Subcutaneous abdominal adipose tissue (tissue), 5 donors: ENCODE data around the gene HIKESHI.

Experiments used
- H3K27ac ChIP-seq: one replicate; pipeline ENCODE4 v1.7.0; 2013; ENCODE audit warnings: low read depth, mild to moderate bottlenecking, inconsistent platforms, low read length, moderate library complexity
- H3K27me3 ChIP-seq, 5 donors: one replicate each; pipeline ENCODE4 v1.7.0; 2013; ENCODE audit warnings: low read length in 5 of 5, inconsistent platforms in 1 of 5; ENCODE audit not compliant: control insufficient read depth in 5 of 5, insufficient read depth in 4 of 5
- H3K36me3 ChIP-seq, 5 donors: one replicate each; pipeline ENCODE4 v1.7.0; 2013; ENCODE audit warnings: low read length in 5 of 5; ENCODE audit not compliant: control insufficient read depth in 5 of 5, insufficient read depth in 5 of 5
- H3K4me1 ChIP-seq, 5 donors: one replicate each; pipeline ENCODE4 v1.7.0; 2013; ENCODE audit warnings: low read length in 5 of 5, mild to moderate bottlenecking in 3 of 5, moderate library complexity in 1 of 5; ENCODE audit not compliant: control insufficient read depth in 5 of 5, insufficient read depth in 5 of 5
- H3K4me3 ChIP-seq, 5 donors: one replicate each; pipeline ENCODE4 v1.7.0; 2013; ENCODE audit warnings: low read length in 5 of 5, low read depth in 1 of 5
- H3K9ac ChIP-seq, 5 donors: one replicate each; pipeline ENCODE4 v1.7.0; 2013; ENCODE audit warnings: low read length in 5 of 5, mild to moderate bottlenecking in 4 of 5, moderate library complexity in 3 of 5
- H3K9me3 ChIP-seq, 5 donors: one replicate each; pipeline ENCODE4 v1.7.0; 2013; ENCODE audit warnings: low read length in 5 of 5; ENCODE audit not compliant: control insufficient read depth in 5 of 5
- donor health status: healthy.
- donor health status: healthy.
- donor health status: healthy.
- donor health status: healthy.
- donor health status: healthy.

The HIKESHI gene

GRCh38 chr11:86370922-86371594 is 69.0 kb downstream of the HIKESHI start:
- Histone ChIP-seq H3K36me3 (no peaks in the 10 kb centered on the region), H3K9ac (no peak overlapping the region), H3K27ac (no peak overlapping the region), H3K4me3 (no peak overlapping the region), H3K27me3 (no peaks in the 10 kb centered on the region), H3K9me3 (peaks cover 0 to 4% (median 0%) of the 10 kb centered on the region in 5 donors), H3K4me1 (peaks cover 0 to 8% (median 7%) of the 10 kb centered on the region in 5 donors)

- H3K4me1 ChIP-seq = peaks cover 0 to 8% (median 7%) of the 10 kb centered on the region in 5 donors
- H3K27ac ChIP-seq = no peak overlapping the region
- H3K9ac ChIP-seq = no peak overlapping the region
- H3K4me3 ChIP-seq = no peak overlapping the region
- H3K9me3 ChIP-seq = peaks cover 0 to 4% (median 0%) of the 10 kb centered on the region in 5 donors
- no peaks in the 10 kb centered on the region for H3K36me3 ChIP-seq
- H3K27me3 ChIP-seq = no peaks in the 10 kb centered on the region
These were observed 70.0 kb downstream of the HIKESHI start for GRCh38 chr11:86372041-86372440.

GRCh38 chr11:86372586-86372985 is 70.5 kb downstream of the HIKESHI start:
- peaks cover 0 to 4% (median 0%) of the 10 kb centered on the region in 5 donors for H3K9me3 ChIP-seq
- H3K36me3 ChIP-seq = no peaks in the 10 kb centered on the region
- no peak overlapping the region for H3K4me3 ChIP-seq
- H3K9ac ChIP-seq = no peak overlapping the region
- no peak overlapping the region for H3K27ac ChIP-seq
- H3K4me1 ChIP-seq = peaks cover 0 to 8% (median 7%) of the 10 kb centered on the region in 5 donors
- H3K27me3 ChIP-seq = no peaks in the 10 kb centered on the region

- no peaks in the 10 kb centered on the region for H3K27me3 ChIP-seq
- peak overlapping the region; percentile 3 to 53 (median 41) for H3K4me3 ChIP-seq
- H3K27ac ChIP-seq = no peak overlapping the region
- H3K36me3 ChIP-seq = no peaks in the 10 kb centered on the region
- peaks cover 0 to 4% (median 0%) of the 10 kb centered on the region in 5 donors for H3K9me3 ChIP-seq
- H3K4me1 ChIP-seq = peaks cover 0 to 8% (median 7%) of the 10 kb centered on the region in 5 donors
- H3K9ac ChIP-seq = peak overlapping the region in 2 of 5 donors; percentile 10 to 44
These were observed 72.0 kb downstream of the HIKESHI start for GRCh38 chr11:86374069-86374468.

GRCh38 chr11:86374586-86374985 is 72.5 kb downstream of the HIKESHI start, which contains the start of gene CCDC81:
CCDC81 (plus strand) TSS chr11:86374887; CDS start chr11:86375164, 277 bp downstream.
- H3K4me1 ChIP-seq = peaks cover 0 to 8% (median 7%) of the 10 kb centered on the region in 5 donors
- H3K36me3 ChIP-seq = no peaks in the 10 kb centered on the region
- H3K9ac ChIP-seq = peak within 1 kb of the TSS in 2 of 5 donors; percentile 10 to 44
- no peak within 1 kb of the TSS for H3K27ac ChIP-seq
- H3K27me3 ChIP-seq = no peaks in the 10 kb centered on the region
- H3K4me3 ChIP-seq = peak within 1 kb of the TSS; percentile 3 to 53 (median 41)
- peaks cover 0 to 4% (median 0%) of the 10 kb centered on the region in 5 donors for H3K9me3 ChIP-seq

- Histone ChIP-seq H3K27ac (no peak overlapping the region), H3K36me3 (no peaks in the 10 kb centered on the region), H3K4me3 (no peak overlapping the region), H3K9ac (no peak overlapping the region), H3K4me1 (peaks cover 0 to 8% (median 7%) of the 10 kb centered on the region in 5 donors), H3K9me3 (peaks cover 0 to 2% (median 0%) of the 10 kb centered on the region in 5 donors), H3K27me3 (no peaks in the 10 kb centered on the region)
These were observed 75.9 kb downstream of the HIKESHI start for GRCh38 chr11:86377972-86378371.

GRCh38 chr11:86380295-86381059 is 78.4 kb downstream of the HIKESHI start:
- Histone ChIP-seq H3K27me3 (no peaks in the 10 kb centered on the region), H3K4me1 (no peaks in the 10 kb centered on the region), H3K9me3 (peaks cover 0 to 2% (median 0%) of the 10 kb centered on the region in 5 donors), H3K9ac (no peak overlapping the region), H3K27ac (no peak overlapping the region), H3K4me3 (no peak overlapping the region), H3K36me3 (no peaks in the 10 kb centered on the region)

- Histone ChIP-seq H3K4me1 (no peaks in the 10 kb centered on the region), H3K27me3 (no peaks in the 10 kb centered on the region), H3K4me3 (no peak overlapping the region), H3K9me3 (peaks cover 0 to 2% (median 0%) of the 10 kb centered on the region in 5 donors), H3K36me3 (no peaks in the 10 kb centered on the region), H3K9ac (no peak overlapping the region), H3K27ac (no peak overlapping the region)
These were observed 81.3 kb downstream of the HIKESHI start for GRCh38 chr11:86383041-86383955.

- Histone ChIP-seq H3K9ac (no peak overlapping the region), H3K4me3 (no peak overlapping the region), H3K9me3 (peaks cover 0 to 2% (median 0%) of the 10 kb centered on the region in 5 donors), H3K36me3 (no peaks in the 10 kb centered on the region), H3K4me1 (no peaks in the 10 kb centered on the region), H3K27me3 (no peaks in the 10 kb centered on the region), H3K27ac (no peak overlapping the region)
These were observed 84.2 kb downstream of the HIKESHI start for GRCh38 chr11:86386283-86386682.
